GM23338 (cell line): ENCODE data around the gene CRYL1. TPM values are rescaled to one million over a fixed set of nuclear protein-coding genes. Genes with fewer than 3 reads are reported as not detected.

Experiments
- ATAC-seq: fragments of 200-7000 bp; cut with Tn5 transposase; 3 replicates; pipeline ENCODE4 v1.9.1; 2020
- DNase-seq: peaks from one replicate; pipeline ENCODE4 v3.0.0-alpha.2; 2015; ENCODE audit warnings: low spot score
- H2AFZ ChIP-seq: fragments of 200-600 bp; sonication (generic); 2 replicates; pipeline ENCODE4 v1.8.0; 2016; ENCODE audit warnings: antibody characterized with exemption, mild to moderate bottlenecking, moderate library complexity
- H3F3A ChIP-seq: fragments of 200-600 bp; sonication (generic); replicated peaks from 2 replicates; pipeline ENCODE4 v1.8.0; 2017; ENCODE audit warnings: antibody characterized with exemption, mixed run types, low read depth
- H3K27ac ChIP-seq: fragments of 200-600 bp; sonication (generic); 2 replicates; pipeline ENCODE4 v1.6.1; 2016; ENCODE audit warnings: low read depth
- H3K27me3 ChIP-seq: fragments of 200-600 bp; sonication (generic); 2 replicates; pipeline ENCODE4 v1.8.0; 2016; ENCODE audit warnings: mild to moderate bottlenecking, mixed run types, moderate library complexity; ENCODE audit not compliant: insufficient read depth
- H3K36me3 ChIP-seq: fragments of 200-600 bp; sonication (generic); 2 replicates; pipeline ENCODE4 v1.8.0; 2016; ENCODE audit warnings: mild to moderate bottlenecking; ENCODE audit not compliant: insufficient read depth
- H3K4me1 ChIP-seq: fragments of 200-600 bp; sonication (generic); 2 replicates; pipeline ENCODE4 v1.8.0; 2016; ENCODE audit warnings: mild to moderate bottlenecking, moderate library complexity; ENCODE audit not compliant: insufficient read depth
- H3K4me2 ChIP-seq: fragments of 200-600 bp; sonication (generic); 2 replicates; pipeline ENCODE4 v1.7.1; 2017; ENCODE audit warnings: mixed run types
- H3K4me3 ChIP-seq: fragments of 200-600 bp; sonication (generic); 2 replicates; pipeline ENCODE4 v1.6.1; 2016; ENCODE audit warnings: mixed run types
- H3K79me2 ChIP-seq: fragments of 200-600 bp; sonication (generic); replicated peaks from 2 replicates; pipeline ENCODE4 v1.8.0; 2017; ENCODE audit warnings: mild to moderate bottlenecking; ENCODE audit not compliant: insufficient read depth
- H3K9me2 ChIP-seq: fragments of 200-600 bp; sonication (generic); 2 replicates; pipeline ENCODE4 v1.8.0; 2017; ENCODE audit not compliant: insufficient read depth
- H4K20me1 ChIP-seq: fragments of 200-600 bp; sonication (generic); replicated peaks from 2 replicates; pipeline ENCODE4 v1.8.0; 2017; ENCODE audit warnings: mild to moderate bottlenecking; ENCODE audit not compliant: insufficient read depth
- H3K27ac Mint-ChIP-seq: 2 replicates; pipeline ENCODE4 v1.8.0; 2020; ENCODE audit warnings: inconsistent platforms, mild to moderate bottlenecking, moderate library complexity, mixed read lengths
- H3K27me3 Mint-ChIP-seq: 3 replicates; pipeline ENCODE4 v1.8.0; 2022; ENCODE audit warnings: low read depth, mild to moderate bottlenecking, moderate library complexity, mixed read lengths, inconsistent platforms; ENCODE audit not compliant: insufficient read depth, poor library complexity
- H3K36me3 Mint-ChIP-seq: 3 replicates; pipeline ENCODE4 v1.8.0; 2021; ENCODE audit warnings: low read depth, mild to moderate bottlenecking, inconsistent platforms, moderate library complexity, mixed read lengths
- H3K4me1 Mint-ChIP-seq: 3 replicates; pipeline ENCODE4 v1.8.0; 2020; ENCODE audit warnings: mild to moderate bottlenecking, inconsistent platforms, mixed read lengths
- H3K4me3 Mint-ChIP-seq: 3 replicates; pipeline ENCODE4 v1.8.0; 2021; ENCODE audit warnings: moderate library complexity, mild to moderate bottlenecking, inconsistent platforms, mixed read lengths
- H3K9me3 Mint-ChIP-seq: 3 replicates; pipeline ENCODE4 v1.8.0; 2020; ENCODE audit warnings: moderate library complexity, mild to moderate bottlenecking, inconsistent platforms, mixed read lengths
- EZH2 ChIP-seq: fragments of 200-600 bp; sonication (generic); IDR thresholded peaks from one replicate; pipeline ENCODE4 v1.8.0; 2017; ENCODE audit warnings: antibody characterized with exemption, mild to moderate bottlenecking, low read depth; ENCODE audit not compliant: unreplicated experiment
- EZH2phosphoT487 ChIP-seq: fragments of 200-600 bp; sonication (generic); IDR thresholded peaks from one replicate; pipeline ENCODE4 v1.8.1; 2018; ENCODE audit warnings: antibody characterized with exemption; ENCODE audit not compliant: unreplicated experiment
- JUNB ChIP-seq: IDR thresholded peaks from one replicate; pipeline ENCODE4 v1.6.1; 2016; ENCODE audit warnings: antibody characterized with exemption; ENCODE audit not compliant: unreplicated experiment
- NANOG ChIP-seq: IDR thresholded peaks from 2 replicates; pipeline ENCODE4 v1.6.1; 2016; ENCODE audit warnings: antibody characterized with exemption, borderline replicate concordance
- POLR2AphosphoS5 ChIP-seq: IDR thresholded peaks from 2 replicates; pipeline ENCODE4 v1.6.1; 2016; ENCODE audit warnings: antibody characterized with exemption, low read depth
- REST ChIP-seq: IDR thresholded peaks from one replicate; pipeline ENCODE4 v1.6.1; 2018; ENCODE audit warnings: antibody characterized with exemption; ENCODE audit not compliant: unreplicated experiment
- STAT1 ChIP-seq: IDR thresholded peaks from one replicate; pipeline ENCODE4 v1.6.1; 2016; ENCODE audit warnings: antibody characterized with exemption; ENCODE audit not compliant: unreplicated experiment
- ZNF114 ChIP-seq: fragments of 250-450 bp; sonication (Bioruptor Pico); IDR thresholded peaks from 2 replicates; pipeline ENCODE4 v1.5.0; 2020; ENCODE audit warnings: mild to moderate bottlenecking, moderate library complexity
- ZNF331 ChIP-seq: fragments of 250-450 bp; sonication (Bioruptor Pico); IDR thresholded peaks from 2 replicates; pipeline ENCODE4 v1.5.0; 2020; ENCODE audit warnings: low read depth, mild to moderate bottlenecking, moderate library complexity
- polyA plus RNA-seq: library from polyadenylated mRNA; unstranded; fragments of >200 nt; fragmentation: Nextera tagmentation; extraction: Ambion mirVana; gene quantifications from 2 replicates; pipeline ENCODE4 v1.2.1, GENCODE V29; 2016
- total RNA-seq: library from RNA; depleted of rRNA; stranded (reverse); fragments of >200 nt; shearing (Covaris generic); gene quantifications from 2 replicates; pipeline ENCODE4 v1.2.3, GENCODE V29; 2014
- TF ChIP-seq, protein P1 (sequence below), 2 experiments: fragments of 200-600 bp in 1 of 2; sonication (generic) in 1 of 2; conservative IDR thresholded peaks; 2 replicates each; pipeline versions ENCODE4 v1.5.1 to v1.6.1; 2016 to 2017; ENCODE audit warnings: antibody characterized with exemption in 2 of 2, low read depth in 2 of 2, mild to moderate bottlenecking in 2 of 2, moderate library complexity in 1 of 2
- TF ChIP-seq, protein P2 (sequence below): IDR thresholded peaks from 2 replicates; pipeline ENCODE4 v1.6.1; 2016; ENCODE audit warnings: antibody characterized with exemption

CRYL1 gene
- total and polyA plus RNA-seq, 2 experiments from 2014 or later: 2.2 to 2.6 TPM

GRCh38 chr13:20514866-20515265 lies 10.8 kb downstream of the CRYL1 start:
- H3K36me3 Mint-ChIP-seq: no peaks in the 10 kb centered on the region; the same call in 1 of the 3 replicates
- no peaks in the 10 kb centered on the region; the same call in 1 of the 2 replicates for H3K9me2 ChIP-seq
- H2AFZ ChIP-seq: no peak overlapping the region
- ATAC-seq (no peak), DNase-seq (no peak)
- no peak overlapping the region for H3K4me3 ChIP-seq
- no peaks in the 10 kb centered on the region for H3F3A ChIP-seq
- no peak for TF ChIP-seq EZH2
- H3K79me2 ChIP-seq: no peaks in the 10 kb centered on the region
- H3K27ac Mint-ChIP-seq: no peak overlapping the region
- no peak overlapping the region for H3K27ac ChIP-seq
- no peaks in the 10 kb centered on the region for H4K20me1 ChIP-seq
- peaks cover 6% of the 10 kb centered on the region; the same call in 1 of the 2 replicates for H3K4me1 ChIP-seq
- H3K4me1 Mint-ChIP-seq: peaks cover 14% of the 10 kb centered on the region
- no peak overlapping the region for H3K4me3 Mint-ChIP-seq
- H3K36me3 ChIP-seq: no peaks in the 10 kb centered on the region
- no peaks in the 10 kb centered on the region for H3K9me3 Mint-ChIP-seq
- no peak overlapping the region for H3K4me2 ChIP-seq
- no peaks in the 10 kb centered on the region for H3K27me3 ChIP-seq
- peaks cover 2% of the 10 kb centered on the region for H3K27me3 Mint-ChIP-seq

DNA sequence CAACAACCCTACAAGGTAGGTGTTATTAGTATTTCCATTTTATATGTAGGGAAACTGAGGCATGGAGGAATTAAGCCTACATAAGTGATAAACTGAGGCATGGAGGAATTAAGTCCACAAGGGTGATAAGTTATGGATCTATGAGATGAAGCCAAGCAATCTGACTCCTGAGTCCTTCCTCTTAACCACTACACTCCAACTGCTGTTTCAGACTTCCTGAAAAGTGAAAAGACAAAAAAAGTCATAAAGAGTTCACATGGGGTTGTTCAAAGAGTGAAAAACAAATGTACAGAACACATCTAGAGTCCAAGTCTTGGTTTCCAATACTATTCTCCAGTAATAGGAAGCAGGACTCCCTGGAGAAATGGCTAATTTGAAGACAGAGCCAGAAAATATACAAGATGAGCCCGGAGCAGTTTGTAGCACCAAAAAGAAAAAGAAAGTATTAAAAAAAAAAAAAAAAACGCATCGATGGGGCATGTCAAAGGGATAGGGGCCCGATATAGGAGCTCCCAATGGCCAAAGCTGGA lies 12.1 kb downstream of the CRYL1 start:
- H3K4me2 ChIP-seq: no peak overlapping the region
- peaks cover 14% of the 10 kb centered on the region for H3K4me1 Mint-ChIP-seq
- H3K79me2 ChIP-seq: no peaks in the 10 kb centered on the region
- no peak overlapping the region for H2AFZ ChIP-seq
- H3K27ac ChIP-seq: no peak overlapping the region
- ATAC-seq (no peak), DNase-seq (no peak)
- H3K27me3 ChIP-seq: no peaks in the 10 kb centered on the region
- H3K36me3 ChIP-seq: no peaks in the 10 kb centered on the region
- H3K9me3 Mint-ChIP-seq: no peaks in the 10 kb centered on the region
- H3K4me1 ChIP-seq: peaks cover 6% of the 10 kb centered on the region; the same call in 1 of the 2 replicates
- H3K9me2 ChIP-seq: no peaks in the 10 kb centered on the region; the same call in 1 of the 2 replicates
- H3K4me3 Mint-ChIP-seq: no peak overlapping the region
- H3K27me3 Mint-ChIP-seq: peaks cover 2% of the 10 kb centered on the region
- H3K27ac Mint-ChIP-seq: no peak overlapping the region
- no peaks in the 10 kb centered on the region; the same call in 2 of the 3 replicates for H3K36me3 Mint-ChIP-seq
- no peak overlapping the region for H3K4me3 ChIP-seq
- H3F3A ChIP-seq: no peaks in the 10 kb centered on the region
- no peaks in the 10 kb centered on the region for H4K20me1 ChIP-seq
- TF ChIP-seq REST (no peak), NANOG (no peak), EZH2phosphoT487 (no peak), STAT1 (no peak), ZNF114 (CRISPR knock-in tag) (no peak), ZNF331 (CRISPR knock-in tag) (no peak), POLR2AphosphoS5 (no peak), EZH2 (no peak), JUNB (no peak)
- TF ChIP-seq, protein P1, sequence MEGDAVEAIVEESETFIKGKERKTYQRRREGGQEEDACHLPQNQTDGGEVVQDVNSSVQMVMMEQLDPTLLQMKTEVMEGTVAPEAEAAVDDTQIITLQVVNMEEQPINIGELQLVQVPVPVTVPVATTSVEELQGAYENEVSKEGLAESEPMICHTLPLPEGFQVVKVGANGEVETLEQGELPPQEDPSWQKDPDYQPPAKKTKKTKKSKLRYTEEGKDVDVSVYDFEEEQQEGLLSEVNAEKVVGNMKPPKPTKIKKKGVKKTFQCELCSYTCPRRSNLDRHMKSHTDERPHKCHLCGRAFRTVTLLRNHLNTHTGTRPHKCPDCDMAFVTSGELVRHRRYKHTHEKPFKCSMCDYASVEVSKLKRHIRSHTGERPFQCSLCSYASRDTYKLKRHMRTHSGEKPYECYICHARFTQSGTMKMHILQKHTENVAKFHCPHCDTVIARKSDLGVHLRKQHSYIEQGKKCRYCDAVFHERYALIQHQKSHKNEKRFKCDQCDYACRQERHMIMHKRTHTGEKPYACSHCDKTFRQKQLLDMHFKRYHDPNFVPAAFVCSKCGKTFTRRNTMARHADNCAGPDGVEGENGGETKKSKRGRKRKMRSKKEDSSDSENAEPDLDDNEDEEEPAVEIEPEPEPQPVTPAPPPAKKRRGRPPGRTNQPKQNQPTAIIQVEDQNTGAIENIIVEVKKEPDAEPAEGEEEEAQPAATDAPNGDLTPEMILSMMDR (conservative IDR thresholded peaks at IDR 0.05; ENCODE audit: low read depth in 2 of 2): no peak
- TF ChIP-seq, protein P2, sequence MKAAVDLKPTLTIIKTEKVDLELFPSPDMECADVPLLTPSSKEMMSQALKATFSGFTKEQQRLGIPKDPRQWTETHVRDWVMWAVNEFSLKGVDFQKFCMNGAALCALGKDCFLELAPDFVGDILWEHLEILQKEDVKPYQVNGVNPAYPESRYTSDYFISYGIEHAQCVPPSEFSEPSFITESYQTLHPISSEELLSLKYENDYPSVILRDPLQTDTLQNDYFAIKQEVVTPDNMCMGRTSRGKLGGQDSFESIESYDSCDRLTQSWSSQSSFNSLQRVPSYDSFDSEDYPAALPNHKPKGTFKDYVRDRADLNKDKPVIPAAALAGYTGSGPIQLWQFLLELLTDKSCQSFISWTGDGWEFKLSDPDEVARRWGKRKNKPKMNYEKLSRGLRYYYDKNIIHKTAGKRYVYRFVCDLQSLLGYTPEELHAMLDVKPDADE: no peak
